ENCODE data around the gene EVA1C.
"Not testable (repeated sequence)": the region's sequence is repeated elsewhere in the genome, so short reads cannot be mapped to it uniquely, and the experiment has no call there.

EVA1C gene

GRCh38 chr21:32508558-32508957 is 96.1 kb downstream of the EVA1C start:
- DNase-seq (ENCODE audit: insufficient read length, low spot score) (no peak), FAIRE-seq (no peak)
- TF ChIP-seq PAX5 (IDR thresholded peaks at IDR 0.05; ENCODE audit: insufficient read depth, low read length, severe bottlenecking): no peak
- no peak for TF ChIP-seq SPI1 (IDR thresholded peaks at IDR 0.05; ENCODE audit: low read depth, low read length)
- no peak for TF ChIP-seq POU2F2 (IDR thresholded peaks at IDR 0.05; ENCODE audit: low read depth, low read length)
- no peak for TF ChIP-seq POLR2AphosphoS5 (IDR thresholded peaks at IDR 0.05; ENCODE audit: low read depth, low read length)
- no peak for TF ChIP-seq POLR2A (IDR thresholded peaks at IDR 0.05; ENCODE audit: low read depth, low read length)
- TF ChIP-seq TAF1 (IDR thresholded peaks at IDR 0.05; ENCODE audit: low read depth, low read length): no peak

- DNase-seq (ENCODE audit: insufficient read length, low spot score); FAIRE-seq: not testable (repeated sequence)
Observed at GRCh38 chr21:32508975-32509374, 96.5 kb downstream of the EVA1C start.

- TF ChIP-seq TAF1 (IDR thresholded peaks at IDR 0.05; ENCODE audit: low read depth, low read length): no peak
- TF ChIP-seq POLR2A (IDR thresholded peaks at IDR 0.05; ENCODE audit: low read depth, low read length): no peak
- TF ChIP-seq SPI1 (IDR thresholded peaks at IDR 0.05; ENCODE audit: low read depth, low read length): no peak
- no peak for TF ChIP-seq POLR2AphosphoS5 (IDR thresholded peaks at IDR 0.05; ENCODE audit: low read depth, low read length)
- no peak for TF ChIP-seq POU2F2 (IDR thresholded peaks at IDR 0.05; ENCODE audit: low read depth, low read length)
- TF ChIP-seq PAX5 (IDR thresholded peaks at IDR 0.05; ENCODE audit: insufficient read depth, low read length, severe bottlenecking): no peak
- DNase-seq (ENCODE audit: insufficient read length, low spot score) (no peak), FAIRE-seq (no peak)
Observed at GRCh38 chr21:32514275-32515055, 102.0 kb downstream of the EVA1C start.

GRCh38 chr21:32515874-32516273 is 103.4 kb downstream of the EVA1C start:
- no peak for FAIRE-seq
- TF ChIP-seq POU2F2 (IDR thresholded peaks at IDR 0.05; ENCODE audit: low read depth, low read length) (no peak), POLR2AphosphoS5 (IDR thresholded peaks at IDR 0.05; ENCODE audit: low read depth, low read length) (no peak), PAX5 (IDR thresholded peaks at IDR 0.05; ENCODE audit: insufficient read depth, low read length, severe bottlenecking) (no peak), SPI1 (IDR thresholded peaks at IDR 0.05; ENCODE audit: low read depth, low read length) (no peak), TAF1 (IDR thresholded peaks at IDR 0.05; ENCODE audit: low read depth, low read length) (no peak), POLR2A (IDR thresholded peaks at IDR 0.05; ENCODE audit: low read depth, low read length) (no peak)
- no peak for DNase-seq (ENCODE audit: insufficient read length, low spot score)

- FAIRE-seq: no peak
- TF ChIP-seq SPI1 (IDR thresholded peaks at IDR 0.05; ENCODE audit: low read depth, low read length): no peak
- no peak for TF ChIP-seq POU2F2 (IDR thresholded peaks at IDR 0.05; ENCODE audit: low read depth, low read length)
- TF ChIP-seq TAF1 (IDR thresholded peaks at IDR 0.05; ENCODE audit: low read depth, low read length): no peak
- TF ChIP-seq PAX5 (IDR thresholded peaks at IDR 0.05; ENCODE audit: insufficient read depth, low read length, severe bottlenecking): no peak
- no peak for TF ChIP-seq POLR2A (IDR thresholded peaks at IDR 0.05; ENCODE audit: low read depth, low read length)
- no peak for TF ChIP-seq POLR2AphosphoS5 (IDR thresholded peaks at IDR 0.05; ENCODE audit: low read depth, low read length)
- no peak for DNase-seq (ENCODE audit: insufficient read length, low spot score)
Observed at GRCh38 chr21:32516756-32517649, 104.5 kb downstream of the EVA1C start.

- DNase-seq (ENCODE audit: insufficient read length, low spot score) (no peak), FAIRE-seq (no peak)
- TF ChIP-seq SPI1 (IDR thresholded peaks at IDR 0.05; ENCODE audit: low read depth, low read length): no peak
- TF ChIP-seq POU2F2 (IDR thresholded peaks at IDR 0.05; ENCODE audit: low read depth, low read length): no peak
- TF ChIP-seq TAF1 (IDR thresholded peaks at IDR 0.05; ENCODE audit: low read depth, low read length): no peak
- TF ChIP-seq POLR2A (IDR thresholded peaks at IDR 0.05; ENCODE audit: low read depth, low read length): no peak
- no peak for TF ChIP-seq PAX5 (IDR thresholded peaks at IDR 0.05; ENCODE audit: insufficient read depth, low read length, severe bottlenecking)
- TF ChIP-seq POLR2AphosphoS5 (IDR thresholded peaks at IDR 0.05; ENCODE audit: low read depth, low read length): no peak
Observed at GRCh38 chr21:32519945-32520874, 107.7 kb downstream of the EVA1C start.

- FAIRE-seq (no peak), DNase-seq (ENCODE audit: insufficient read length, low spot score) (no peak)
- TF ChIP-seq TAF1 (IDR thresholded peaks at IDR 0.05; ENCODE audit: low read depth, low read length): no peak
- TF ChIP-seq PAX5 (IDR thresholded peaks at IDR 0.05; ENCODE audit: insufficient read depth, low read length, severe bottlenecking): no peak
- TF ChIP-seq POU2F2 (IDR thresholded peaks at IDR 0.05; ENCODE audit: low read depth, low read length): no peak
- no peak for TF ChIP-seq SPI1 (IDR thresholded peaks at IDR 0.05; ENCODE audit: low read depth, low read length)
Observed at GRCh38 chr21:32520875-32521735, 108.6 kb downstream of the EVA1C start.

GRCh38 chr21:32521736-32522355 is 109.3 kb downstream of the EVA1C start:
- no peak for DNase-seq (ENCODE audit: insufficient read length, low spot score)
- no peak for TF ChIP-seq SPI1 (IDR thresholded peaks at IDR 0.05; ENCODE audit: low read depth, low read length)
- TF ChIP-seq TAF1 (IDR thresholded peaks at IDR 0.05; ENCODE audit: low read depth, low read length): no peak
- no peak for TF ChIP-seq POLR2AphosphoS5 (IDR thresholded peaks at IDR 0.05; ENCODE audit: low read depth, low read length)
- TF ChIP-seq POU2F2 (IDR thresholded peaks at IDR 0.05; ENCODE audit: low read depth, low read length): no peak
- no peak for TF ChIP-seq PAX5 (IDR thresholded peaks at IDR 0.05; ENCODE audit: insufficient read depth, low read length, severe bottlenecking)
- TF ChIP-seq POLR2A (IDR thresholded peaks at IDR 0.05; ENCODE audit: low read depth, low read length): no peak
- FAIRE-seq: no peak
